Hematopoietic multipotent progenitor cell treated with erythropoietin and hydrocortisone succinate and interleukin-3 and kit ligand, for 15 days (in vitro differentiated cells): ENCODE results near the gene IL31.
"Not testable (repeated sequence)": the region's sequence is repeated elsewhere in the genome, so short reads cannot be mapped to it uniquely, and the experiment has no call there.

ENCODE experiments used
- DNase-seq: peaks from one replicate; pipeline ENCODE4 v3.0.0-alpha.2; 2015; ENCODE audit warnings: low spot score

Gene IL31

GRCh38 chr12:122192441-122192840, 18.4 kb upstream of the IL31 start:
- no peak for DNase-seq

GRCh38 chr12:122190842-122191668, 17.0 kb upstream of the IL31 start:
- peak; percentile 61 for DNase-seq

- DNase-seq = no peak
Observed at GRCh38 chr12:122189626-122190475, 15.8 kb upstream of the IL31 start.

- DNase-seq = no peak
Observed at GRCh38 chr12:122187466-122187865, 13.4 kb upstream of the IL31 start.

- DNase-seq = no peak
Observed at GRCh38 chr12:122185494-122186082, 11.6 kb upstream of the IL31 start.

- DNase-seq = no peak
Observed at GRCh38 chr12:122185079-122185478, 11.1 kb upstream of the IL31 start.

DNA sequence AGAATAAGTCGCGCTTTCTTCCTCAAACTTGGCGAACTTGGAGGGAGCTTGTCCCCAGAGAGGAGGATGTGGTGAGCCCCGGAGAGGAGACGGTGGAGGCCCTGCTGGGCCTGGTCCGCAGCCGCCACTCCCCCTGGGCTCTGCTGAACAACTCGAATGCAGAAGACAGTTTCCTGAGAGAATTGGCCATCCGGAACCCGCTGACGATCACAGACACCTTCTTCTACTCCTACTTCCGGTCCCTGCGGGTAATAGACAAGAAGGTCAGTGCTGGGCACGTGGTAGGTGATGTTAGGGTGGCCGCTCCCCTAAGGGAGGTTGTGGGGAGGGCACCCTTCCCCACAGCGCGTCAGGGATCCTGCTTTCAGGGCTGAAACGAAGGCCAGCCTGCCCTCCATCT, 10.5 kb upstream of the IL31 start:
- no peak for DNase-seq

GRCh38 chr12:122183588-122183940, 9.5 kb upstream of the IL31 start:
- DNase-seq = no peak

DNA sequence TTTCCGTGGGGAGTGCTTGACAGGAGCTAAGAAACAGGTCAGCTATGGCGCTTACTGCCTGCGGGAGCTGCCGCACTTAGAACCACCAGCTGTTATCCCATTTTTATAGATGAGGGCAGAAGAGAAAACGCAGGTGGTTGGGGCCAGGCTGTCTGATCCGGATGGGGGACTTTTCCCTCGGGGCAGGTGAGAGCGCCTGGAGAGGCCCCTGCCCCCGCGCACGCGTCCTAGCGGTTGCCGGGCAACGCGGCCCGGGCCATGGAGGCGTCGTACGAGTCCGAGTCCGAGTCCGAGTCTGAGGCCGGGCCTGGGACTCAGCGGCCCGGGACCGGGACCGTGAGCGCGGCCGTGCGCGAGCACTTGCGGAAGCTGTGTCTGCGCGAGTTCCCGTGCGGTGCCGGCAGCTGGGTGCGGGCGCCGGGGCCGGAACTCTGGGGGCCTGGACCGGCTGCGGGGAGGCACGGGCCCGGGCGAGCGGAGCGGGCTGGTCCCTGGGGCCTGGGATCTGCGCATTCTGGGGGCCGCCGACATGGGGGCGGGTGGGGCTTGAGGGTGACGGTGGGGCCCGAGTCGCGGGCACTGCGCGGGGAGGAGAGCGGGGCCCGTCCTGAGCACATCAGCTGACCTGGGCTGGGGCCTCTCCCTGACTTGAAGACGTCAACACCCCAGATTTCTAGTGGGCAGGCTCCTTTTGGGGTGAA, 9.0 kb upstream of the IL31 start, which contains the start of gene LRRC43:
Gene LRRC43, plus strand, starts transcription at position 237 of the 701 bp plus-strand sequence. Its CDS starts 22 bp downstream, at position 259.
- DNase-seq = no peak

GRCh38 chr12:122176473-122176872, 2.5 kb upstream of the IL31 start:
- not testable (repeated sequence) for DNase-seq

DNA sequence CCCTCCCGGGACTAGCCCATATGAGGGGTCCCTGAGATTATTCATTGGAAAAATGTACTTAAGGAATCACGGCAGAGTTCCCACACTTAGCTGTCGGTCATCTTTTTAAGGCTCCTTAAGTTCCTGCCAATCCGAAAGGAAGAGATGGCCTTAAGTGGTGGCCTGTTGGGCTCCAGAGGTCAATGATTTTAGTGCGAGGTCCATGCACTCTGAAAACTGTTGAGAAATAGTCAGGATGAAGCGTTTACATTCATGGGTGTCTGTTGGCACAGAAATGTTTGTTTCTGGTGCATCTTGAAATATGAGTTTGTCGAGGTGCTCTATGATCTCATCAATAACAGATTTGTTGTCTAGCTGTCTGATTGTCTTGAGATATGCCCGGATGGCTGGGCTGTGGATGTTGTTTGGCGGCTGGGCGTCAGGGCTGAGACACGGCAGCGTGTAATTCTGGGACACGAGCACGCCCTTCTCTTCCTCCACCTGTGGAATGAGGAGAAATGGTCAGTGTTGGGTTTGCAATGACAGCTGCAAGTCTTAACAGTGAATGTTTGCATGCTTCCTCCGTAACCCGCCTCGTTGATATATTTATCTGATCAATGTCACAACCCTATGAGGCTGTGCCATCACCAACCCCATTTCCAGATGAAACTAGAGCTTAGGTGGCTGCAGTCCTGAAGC, 1.6 kb downstream of the IL31 start:
- DNase-seq = no peak

GRCh38 chr12:122171399-122171798, 2.6 kb downstream of the IL31 start:
- DNase-seq = no peak

DNA sequence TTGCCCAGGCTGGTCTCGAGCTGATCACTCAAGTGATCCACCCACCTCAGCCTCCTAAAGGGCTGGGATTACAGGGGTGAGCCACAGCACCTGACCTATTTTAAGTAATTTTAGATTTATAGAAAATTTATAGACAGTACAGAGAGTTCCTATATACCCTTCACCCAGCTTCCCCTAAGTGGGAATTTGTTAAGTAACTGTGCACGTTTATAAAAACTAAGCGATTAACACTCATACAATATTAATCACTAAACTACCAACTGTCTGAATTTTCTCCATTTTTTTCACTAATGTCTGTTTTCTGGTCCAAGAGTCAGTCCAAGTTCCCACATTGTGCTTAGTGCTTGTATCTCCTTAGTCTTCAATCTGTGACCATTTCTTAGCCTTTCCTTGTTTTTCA, 5.5 kb downstream of the IL31 start:
- no peak for DNase-seq

DNA sequence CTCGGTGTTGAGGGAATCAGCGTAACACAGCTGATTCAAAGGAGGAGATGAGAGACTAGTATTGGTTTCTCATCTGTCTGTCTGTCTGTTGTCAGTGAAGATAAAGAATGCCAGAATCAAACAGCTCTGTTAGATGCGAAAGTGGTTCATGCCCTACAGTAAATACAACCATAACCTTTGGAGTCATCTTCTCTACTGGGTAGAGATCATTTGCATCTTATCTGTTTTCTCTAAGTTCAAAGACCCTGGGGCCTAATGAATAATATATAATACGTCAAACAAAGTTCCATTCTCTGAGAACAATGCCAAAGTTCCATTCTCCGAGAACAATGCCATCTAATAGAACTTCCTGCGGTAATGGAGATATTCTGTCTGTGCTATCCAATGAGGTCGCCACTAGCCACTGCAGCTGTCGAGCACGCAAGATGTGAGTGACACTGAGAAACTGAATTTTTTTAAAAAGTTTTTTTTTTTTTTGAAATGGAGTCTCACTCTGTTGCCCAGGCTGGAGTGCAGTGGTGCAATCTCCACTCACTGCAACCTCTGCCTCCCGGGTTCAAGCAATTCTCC, 6.6 kb downstream of the IL31 start:
- no peak for DNase-seq

DNA sequence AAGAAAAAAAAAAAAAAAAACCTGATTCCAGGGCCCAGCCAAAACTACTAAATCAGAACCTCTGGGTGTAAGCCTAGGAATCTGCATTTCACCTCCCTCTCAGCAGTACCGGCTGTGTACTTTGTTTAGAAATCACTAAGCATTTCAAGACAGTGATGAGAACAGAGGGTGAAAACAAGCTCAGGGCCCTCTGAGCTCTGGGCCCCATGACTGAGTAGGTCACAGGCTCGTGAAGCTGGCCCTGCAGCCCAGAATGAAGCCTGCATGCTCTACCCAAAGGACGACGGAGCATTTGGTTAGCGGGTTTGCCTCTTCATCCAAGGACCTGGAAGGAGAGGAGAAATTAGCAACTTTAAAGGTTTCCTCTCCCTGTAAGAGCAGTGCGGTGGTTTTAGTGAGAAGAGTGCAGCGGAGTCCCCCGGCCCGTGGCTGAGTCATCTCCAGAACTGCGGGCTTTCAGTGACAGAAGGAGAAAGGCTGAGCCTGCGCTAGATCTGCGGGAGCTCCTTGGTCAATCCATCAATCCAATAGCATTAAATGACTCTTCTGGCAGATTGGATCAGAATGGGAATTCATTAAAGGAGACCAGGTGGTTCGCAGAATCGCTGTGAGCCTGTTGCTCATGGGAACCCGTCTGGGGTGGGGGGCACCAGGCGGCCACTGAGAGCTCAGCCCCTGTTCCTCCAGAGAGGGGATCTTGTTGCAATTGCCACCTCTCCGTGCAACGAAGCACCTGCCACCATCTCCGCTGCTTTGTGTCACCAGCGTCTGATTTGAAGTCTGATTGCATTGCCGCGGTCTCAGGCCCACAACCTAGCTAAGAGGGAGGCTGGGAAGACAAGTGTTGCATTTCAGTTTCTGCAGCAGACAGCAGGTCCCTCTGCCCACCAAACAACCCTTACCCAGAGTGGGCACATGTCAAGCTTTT, 7.3 kb downstream of the IL31 start:
- DNase-seq = no peak

DNA sequence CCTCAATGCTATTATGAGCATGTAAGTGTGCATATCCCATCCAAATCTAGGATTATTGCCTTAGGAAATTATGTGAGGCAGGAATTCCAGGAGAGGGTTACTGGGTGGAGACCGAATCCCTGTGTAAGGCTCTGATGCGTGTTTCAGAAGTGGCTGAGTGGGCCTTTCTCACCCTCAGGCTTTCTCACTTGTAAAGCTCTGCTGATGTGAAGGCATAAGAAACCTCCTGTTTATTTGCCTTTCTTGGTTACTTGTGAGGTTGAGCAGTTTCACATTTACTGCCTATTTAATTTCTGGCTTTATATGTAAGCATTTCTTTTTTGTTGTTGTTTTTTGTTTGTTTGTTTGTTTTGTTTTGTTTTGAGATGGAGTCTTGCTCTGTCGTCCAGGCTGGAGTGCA, 11.0 kb downstream of the IL31 start:
- no peak for DNase-seq

DNA sequence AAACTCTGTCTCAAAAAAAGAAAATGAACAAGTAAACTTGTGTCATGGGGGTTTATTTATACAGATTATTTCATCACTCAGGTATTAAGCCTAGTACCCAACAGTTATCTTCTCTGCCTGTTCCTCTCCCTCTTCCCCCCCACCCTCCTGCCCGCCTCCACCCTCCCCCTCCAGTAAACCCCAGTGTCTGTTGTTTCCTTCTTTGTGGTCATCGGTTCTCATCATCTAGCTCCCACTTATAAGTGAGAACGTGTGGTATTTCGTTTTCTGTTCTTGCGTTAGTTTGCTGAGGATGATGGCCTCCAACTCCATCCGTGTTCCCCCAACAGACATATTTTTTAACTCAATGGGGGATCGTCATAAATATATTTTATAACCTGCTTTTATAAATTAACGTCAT, 12.3 kb downstream of the IL31 start:
- no peak for DNase-seq

DNA sequence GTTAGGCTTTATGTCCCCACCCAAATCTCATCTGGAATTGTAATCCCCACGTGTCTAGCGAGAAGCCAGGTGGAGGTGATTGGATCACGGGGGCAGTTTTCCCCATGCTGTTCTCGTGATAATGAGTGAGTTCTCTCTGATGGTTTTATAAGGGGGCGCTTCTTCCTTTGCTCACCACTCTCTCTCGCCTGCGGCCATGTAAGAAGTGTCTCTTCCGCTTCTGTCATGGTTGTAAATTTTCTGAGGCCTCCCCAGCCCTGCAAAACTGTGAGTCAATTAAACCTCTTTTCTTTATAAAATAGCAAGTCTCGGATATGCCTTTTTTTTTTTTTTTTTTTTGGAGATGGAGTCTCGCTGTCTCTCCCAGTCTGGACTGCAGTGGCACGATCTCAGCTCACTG, 13.3 kb downstream of the IL31 start:
- no peak for DNase-seq

DNA sequence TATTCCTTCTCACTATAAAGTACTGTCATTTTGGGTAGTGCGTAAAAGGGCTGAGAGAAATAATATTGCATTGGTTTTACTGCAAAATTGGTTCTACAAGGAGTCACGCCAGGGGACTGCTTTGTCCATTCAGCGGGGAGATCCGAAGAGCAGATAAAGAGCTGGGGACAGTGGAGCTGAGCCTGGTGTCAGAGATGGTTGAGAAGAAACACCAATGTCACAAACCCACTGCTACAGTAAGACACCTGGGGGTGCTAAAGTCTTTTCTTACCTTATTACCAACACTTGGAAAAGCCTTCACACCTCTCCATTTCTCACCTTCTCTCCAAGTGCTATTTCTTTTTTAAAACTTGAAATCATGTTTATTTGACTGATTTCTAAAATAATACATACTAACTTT, 14.1 kb downstream of the IL31 start:
- no peak for DNase-seq

DNA sequence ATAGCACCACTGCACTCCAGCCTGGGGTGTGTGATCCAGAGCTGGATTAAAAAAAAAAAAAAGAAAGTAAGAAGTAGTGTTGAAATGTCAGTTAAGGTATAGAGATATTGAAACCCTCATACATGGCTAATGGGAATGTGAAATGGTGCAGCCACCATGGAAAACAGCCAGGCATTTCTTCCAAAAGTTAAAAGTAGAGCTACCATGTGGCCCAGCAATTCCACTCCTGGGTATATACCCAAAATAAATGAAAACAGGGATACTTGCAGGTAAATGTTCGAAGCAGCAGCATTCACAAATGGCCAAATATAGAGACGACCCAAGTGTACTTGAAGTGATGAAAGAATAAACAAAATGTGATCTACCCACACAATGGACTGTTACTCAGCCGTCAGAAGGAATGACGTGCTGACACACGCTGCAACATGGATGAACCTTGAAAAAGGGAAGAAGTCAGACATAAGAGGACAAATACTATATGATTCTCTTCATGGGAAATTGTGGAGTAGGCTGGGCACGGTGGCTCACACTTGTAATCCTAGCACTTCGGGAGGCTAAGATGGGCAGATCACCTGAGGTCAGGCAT, 15.2 kb downstream of the IL31 start:
- DNase-seq = no peak
